Measurements from ENCODE around the gene ASAP2. TPM values are rescaled to one million over a fixed set of nuclear protein-coding genes. Genes with fewer than 3 reads are reported as not detected.

Gene ASAP2
- total RNA-seq, 1 experiment from 2014 or later, result 60.3 TPM

- Histone ChIP-seq H2AFZ (no peak overlapping the region), H3K9me3 (ENCODE audit: insufficient read depth, low read depth) (no peaks in the 10 kb centered on the region), H3K4me1 (replicated peaks; ENCODE audit: insufficient read depth) (peaks cover 34% of the 10 kb centered on the region), H3F3A (ENCODE audit: insufficient read depth, low read depth) (peaks cover 53% of the 10 kb centered on the region), H3K27ac (0 out of 2 replicates have a peak overlapping the region, but pooled peaks have one; percentile 4), H3K4me3 (no peak overlapping the region), H4K20me1 (ENCODE audit: insufficient read depth) (peaks cover 37% of the 10 kb centered on the region), H3K9me2 (ENCODE audit: insufficient read depth) (no peaks in the 10 kb centered on the region), H3K4me2 (no peak overlapping the region), H3K36me3 (ENCODE audit: low read depth) (0 out of 2 replicates have a peak, but pooled peaks cover under 1% of the 10 kb centered on the region), H3K27me3 (ENCODE audit: insufficient read depth, low read depth) (no peaks in the 10 kb centered on the region), H3K79me2 (ENCODE audit: low read depth) (peaks cover 85% of the 10 kb centered on the region)
- intact Hi-C loops (cut with micrococcal nuclease; ENCODE audit: unreplicated experiment), result no loop called here
- TF ChIP-seq, protein P1, sequence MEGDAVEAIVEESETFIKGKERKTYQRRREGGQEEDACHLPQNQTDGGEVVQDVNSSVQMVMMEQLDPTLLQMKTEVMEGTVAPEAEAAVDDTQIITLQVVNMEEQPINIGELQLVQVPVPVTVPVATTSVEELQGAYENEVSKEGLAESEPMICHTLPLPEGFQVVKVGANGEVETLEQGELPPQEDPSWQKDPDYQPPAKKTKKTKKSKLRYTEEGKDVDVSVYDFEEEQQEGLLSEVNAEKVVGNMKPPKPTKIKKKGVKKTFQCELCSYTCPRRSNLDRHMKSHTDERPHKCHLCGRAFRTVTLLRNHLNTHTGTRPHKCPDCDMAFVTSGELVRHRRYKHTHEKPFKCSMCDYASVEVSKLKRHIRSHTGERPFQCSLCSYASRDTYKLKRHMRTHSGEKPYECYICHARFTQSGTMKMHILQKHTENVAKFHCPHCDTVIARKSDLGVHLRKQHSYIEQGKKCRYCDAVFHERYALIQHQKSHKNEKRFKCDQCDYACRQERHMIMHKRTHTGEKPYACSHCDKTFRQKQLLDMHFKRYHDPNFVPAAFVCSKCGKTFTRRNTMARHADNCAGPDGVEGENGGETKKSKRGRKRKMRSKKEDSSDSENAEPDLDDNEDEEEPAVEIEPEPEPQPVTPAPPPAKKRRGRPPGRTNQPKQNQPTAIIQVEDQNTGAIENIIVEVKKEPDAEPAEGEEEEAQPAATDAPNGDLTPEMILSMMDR (conservative IDR thresholded peaks at IDR 0.05), result no peak
- DNase-seq, result no peak
- POLR2A ChIA-PET (ENCODE audit: unreplicated experiment), result no interaction called here
- CTCF ChIA-PET, result no interaction called here
- BruUV-seq (replicated peaks), result no TSS peak
These were observed 70.4 kb downstream of the ASAP2 start for GRCh38 chr2:9276901-9277451.

DNA sequence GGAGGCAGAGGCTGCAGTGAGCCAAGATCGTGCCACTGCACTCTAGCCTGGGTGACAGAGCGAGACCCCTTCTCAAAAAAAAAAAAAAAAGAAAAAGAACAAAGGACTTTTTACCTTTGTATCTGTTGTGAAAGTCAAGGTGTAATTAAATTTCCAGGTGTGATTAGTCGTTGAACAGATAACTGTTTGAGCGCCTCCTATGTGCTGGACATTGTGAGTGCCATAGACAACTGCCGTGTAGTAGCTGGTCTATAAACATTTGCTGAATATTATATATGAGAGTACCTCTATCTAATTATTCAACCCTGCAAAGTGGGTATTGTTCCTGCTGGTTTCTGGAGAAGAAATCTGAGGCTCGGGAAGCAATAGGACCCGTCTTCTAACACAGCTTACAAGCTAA, 71.8 kb downstream of the ASAP2 start:
- DNase-seq, result no peak
- TF ChIP-seq, protein P1 (conservative IDR thresholded peaks at IDR 0.05), result no peak; the same call in 1 of the 2 replicates
- no peak for TF ChIP-seq EZH2 (IDR thresholded peaks at IDR 0.05; ENCODE audit: low read depth)
- Histone ChIP-seq H2AFZ (no peak overlapping the region), H3K4me2 (no peak overlapping the region), H3F3A (ENCODE audit: insufficient read depth, low read depth) (peaks cover 43% of the 10 kb centered on the region), H4K20me1 (ENCODE audit: insufficient read depth) (peaks cover 37% of the 10 kb centered on the region), H3K4me1 (replicated peaks; ENCODE audit: insufficient read depth) (peaks cover 22% of the 10 kb centered on the region), H3K9me2 (ENCODE audit: insufficient read depth) (no peaks in the 10 kb centered on the region), H3K79me2 (ENCODE audit: low read depth) (peaks cover 85% of the 10 kb centered on the region), H3K9me3 (ENCODE audit: insufficient read depth, low read depth) (no peaks in the 10 kb centered on the region), H3K36me3 (ENCODE audit: low read depth) (0 out of 2 replicates have a peak, but pooled peaks cover 10% of the 10 kb centered on the region), H3K27me3 (ENCODE audit: insufficient read depth, low read depth) (no peaks in the 10 kb centered on the region), H3K27ac (no peak overlapping the region), H3K4me3 (no peak overlapping the region)
- no TSS peak for BruUV-seq (replicated peaks)
- ChIA-PET CTCF (interaction anchor here (0.5 kb wide), 1 partner anchor 1778 kb away, joined by 12 read pairs; no protein-coding TSS in a partner anchor), POLR2A (ENCODE audit: unreplicated experiment) (no interaction called here)
- intact Hi-C loops (cut with micrococcal nuclease; ENCODE audit: unreplicated experiment), result no loop called here

- ChIA-PET POLR2A (ENCODE audit: unreplicated experiment) (no interaction called here), CTCF (no interaction called here)
- peaks cover 37% of the 10 kb centered on the region for H3F3A ChIP-seq (ENCODE audit: insufficient read depth, low read depth)
- H3K36me3 ChIP-seq (ENCODE audit: low read depth), result 0 out of 2 replicates have a peak, but pooled peaks cover 10% of the 10 kb centered on the region
- TF ChIP-seq EZH2 (IDR thresholded peaks at IDR 0.05; ENCODE audit: low read depth), result no peak
- TF ChIP-seq, protein P1 (conservative IDR thresholded peaks at IDR 0.05), result no peak
- peaks cover 35% of the 10 kb centered on the region for H4K20me1 ChIP-seq (ENCODE audit: insufficient read depth)
- H3K79me2 ChIP-seq (ENCODE audit: low read depth), result peaks cover 85% of the 10 kb centered on the region
- DNase-seq, result no peak
- H3K9me2 ChIP-seq (ENCODE audit: insufficient read depth), result no peaks in the 10 kb centered on the region
- no peak overlapping the region for H3K4me2 ChIP-seq
- no peak overlapping the region for H3K27ac ChIP-seq
- intact Hi-C loops (cut with micrococcal nuclease; ENCODE audit: unreplicated experiment), result no loop called here
- no peak overlapping the region for H2AFZ ChIP-seq
- BruUV-seq (replicated peaks), result no TSS peak
- no peaks in the 10 kb centered on the region for H3K27me3 ChIP-seq (ENCODE audit: insufficient read depth, low read depth)
- peaks cover 20% of the 10 kb centered on the region for H3K4me1 ChIP-seq (replicated peaks; ENCODE audit: insufficient read depth)
- H3K9me3 ChIP-seq (ENCODE audit: insufficient read depth, low read depth), result no peaks in the 10 kb centered on the region
- no peak overlapping the region for H3K4me3 ChIP-seq
These were observed 72.8 kb downstream of the ASAP2 start for GRCh38 chr2:9279426-9279825.

All from PC-9 (cell line).